Lung (tissue), 12 donors: ENCODE measurements around the gene HIBADH. TPM values are rescaled to one million over a fixed set of nuclear protein-coding genes. Genes with fewer than 3 reads are reported as not detected.

Experiments used
- ATAC-seq: fragments of 200-7000 bp; cut with Tn5 transposase; one replicate; pipeline ENCODE4 v1.9.1; 2020; ENCODE audit warnings: moderate number of reproducible peaks; ENCODE audit not compliant: insufficient read depth, low FRiP score
- DNase-seq, 3 donors: peaks; one replicate each; pipeline ENCODE4 v3.0.0-alpha.2; 2013 to 2017
- H3K27ac ChIP-seq, 2 donors: one replicate each; pipeline ENCODE4 v1.5.1; 2013; ENCODE audit warnings: mild to moderate bottlenecking in 2 of 2, moderate library complexity in 2 of 2, control low read depth in 1 of 2, inconsistent platforms in 1 of 2, low read depth in 1 of 2, low read length in 1 of 2
- H3K27me3 ChIP-seq, 3 donors: one replicate each; pipeline ENCODE4 v1.5.1; 2013; ENCODE audit warnings: low read length in 2 of 3; ENCODE audit not compliant: control insufficient read depth in 3 of 3, insufficient read depth in 3 of 3
- H3K36me3 ChIP-seq, 4 donors: one replicate each; pipeline ENCODE4 v1.5.1; 2013; ENCODE audit warnings: low read length in 4 of 4, mild to moderate bottlenecking in 1 of 4, moderate library complexity in 1 of 4; ENCODE audit not compliant: control insufficient read depth in 4 of 4, insufficient read depth in 4 of 4
- H3K4me1 ChIP-seq, 5 donors: one replicate each; pipeline ENCODE4 v1.5.1; 2013; ENCODE audit warnings: low read length in 5 of 5, mild to moderate bottlenecking in 2 of 5, moderate library complexity in 1 of 5; ENCODE audit not compliant: control insufficient read depth in 5 of 5, insufficient read depth in 5 of 5
- H3K4me3 ChIP-seq: one replicate; pipeline ENCODE4 v1.5.1; 2013; ENCODE audit warnings: mild to moderate bottlenecking, control low read depth, moderate library complexity
- H3K9ac ChIP-seq, 2 donors: one replicate each; pipeline ENCODE4 v1.5.1; 2013; ENCODE audit warnings: low read length in 2 of 2, control low read depth in 1 of 2; ENCODE audit not compliant: insufficient read depth in 1 of 2
- H3K9me3 ChIP-seq, 4 donors: one replicate each; pipeline ENCODE4 v1.5.1; 2013; ENCODE audit warnings: low read length in 3 of 4, mild to moderate bottlenecking in 1 of 4, moderate library complexity in 1 of 4; ENCODE audit not compliant: control insufficient read depth in 4 of 4, insufficient read depth in 3 of 4
- CTCF ChIP-seq: IDR thresholded peaks from 2 replicates; pipeline ENCODE4 v1.5.1; 2012; ENCODE audit warnings: mild to moderate bottlenecking; ENCODE audit errors: control extremely low read depth, extremely low read depth
- WGBS, 2 donors: extraction: QIAGEN DNeasy Blood & Tissue Kit; methylation state at CpG; one replicate each; pipeline ENCODE4 v1.1.7; 2013; 5-methylcytosine and 5-hydroxymethylcytosine counted together
- polyA plus RNA-seq, 2 donors: library from polyadenylated mRNA; stranded (reverse); fragments of 200-250 nt; gene quantifications; one replicate each; pipeline ENCODE4 v1.2.1, GENCODE V29; 2013
- total RNA-seq, 2 donors: library from RNA; depleted of rRNA in 1 of 2; stranded (reverse); fragments of >200 nt in 1 of 2; gene quantifications; one replicate each; pipeline ENCODE4 v1.2.1, GENCODE V29; 2014 to 2021
- donor health status: control.
- donor health status: control.
- donor health status: Bipolar disorder and iron deficiency.
- donor health status: healthy.
- donor health status: DM: yes; HTN: yes; CAD: no.

The HIBADH gene
- total and polyA plus RNA-seq, 4 donors = 13.7 to 39.2 (median 17.4) TPM

- no peak overlapping the region for H3K9ac ChIP-seq
- H3K4me1 ChIP-seq = no peaks in the 10 kb centered on the region
- no peaks in the 10 kb centered on the region for H3K9me3 ChIP-seq
- no peak overlapping the region for H3K4me3 ChIP-seq
- DNase-seq (no peak), ATAC-seq (no peak)
- 0% methylated on average over 1 of the region's 1 CpG for WGBS, 2 donors
- no peak for TF ChIP-seq CTCF
- H3K27ac ChIP-seq = no peak overlapping the region
- peaks cover 0 to 4% (median 0%) of the 10 kb centered on the region in 3 donors for H3K27me3 ChIP-seq
- peaks cover 0 to 5% (median 0%) of the 10 kb centered on the region in 4 donors for H3K36me3 ChIP-seq
Measured at GRCh38 chr7:27590416-27590815, 72.3 kb downstream of the HIBADH start.

- no peak for DNase-seq
- no peak overlapping the region for H3K9ac ChIP-seq
- WGBS, 2 donors = 91 to 96% methylated on average over 3 of the region's 3 CpGs
- TF ChIP-seq CTCF = no peak
- peaks cover 0 to 10% (median 0%) of the 10 kb centered on the region in 4 donors for H3K36me3 ChIP-seq
- no peak overlapping the region for H3K27ac ChIP-seq
- H3K9me3 ChIP-seq = no peaks in the 10 kb centered on the region
- no peaks in the 10 kb centered on the region for H3K4me1 ChIP-seq
- H3K27me3 ChIP-seq = peaks cover 0 to 4% (median 0%) of the 10 kb centered on the region in 3 donors
- H3K4me3 ChIP-seq = no peak overlapping the region
- no peak for ATAC-seq
Measured at GRCh38 chr7:27587429-27587828, 75.3 kb downstream of the HIBADH start.

GRCh38 chr7:27586825-27587224 is 75.9 kb downstream of the HIBADH start:
- H3K36me3 ChIP-seq = peaks cover 0 to 10% (median 0%) of the 10 kb centered on the region in 4 donors
- no peaks in the 10 kb centered on the region for H3K4me1 ChIP-seq
- no peak for DNase-seq
- no peak for ATAC-seq
- H3K27ac ChIP-seq = no peak overlapping the region
- no peak overlapping the region for H3K4me3 ChIP-seq
- no peak overlapping the region for H3K9ac ChIP-seq
- no peaks in the 10 kb centered on the region for H3K9me3 ChIP-seq
- peaks cover 0 to 4% (median 0%) of the 10 kb centered on the region in 3 donors for H3K27me3 ChIP-seq
- no peak for TF ChIP-seq CTCF
- WGBS, 2 donors = 87 to 91% methylated on average over 8 of the region's 8 CpGs

- Histone ChIP-seq H3K9me3 (no peaks in the 10 kb centered on the region), H3K36me3 (peaks cover 0 to 10% (median 0%) of the 10 kb centered on the region in 4 donors), H3K27ac (no peak overlapping the region), H3K9ac (no peak overlapping the region), H3K27me3 (peaks cover 0 to 4% (median 0%) of the 10 kb centered on the region in 3 donors), H3K4me3 (no peak overlapping the region), H3K4me1 (no peaks in the 10 kb centered on the region)
- WGBS, 2 donors = 45 to 46% methylated on average over 2 of the region's 2 CpGs
- no peak for DNase-seq
- no peak for ATAC-seq
- TF ChIP-seq CTCF = no peak
Measured at GRCh38 chr7:27585781-27586447, 76.8 kb downstream of the HIBADH start.
